HTR-8/SVneo (cell line): ENCODE measurements around the gene ADGRA3.

Experiments
- DNase-seq: peaks from one replicate; pipeline ENCODE4 v3.0.0; 2011; ENCODE audit warnings: low spot score, mixed read lengths; ENCODE audit not compliant: insufficient read length
- FAIRE-seq: peaks from 2 replicates; lab custom pipeline; 2011; peaks lifted over from hg19 to GRCh38; lab: Jason Lieb, UNC

ADGRA3 gene

GRCh38 chr4:22457348-22457747 is 58.5 kb downstream of the ADGRA3 start:
- FAIRE-seq (no peak), DNase-seq (no peak)

GRCh38 chr4:22456291-22456690 is 59.6 kb downstream of the ADGRA3 start:
- FAIRE-seq (no peak), DNase-seq (no peak)

- no peak for DNase-seq
- FAIRE-seq, result no peak
Observed at GRCh38 chr4:22454955-22455354, 60.9 kb downstream of the ADGRA3 start.

- DNase-seq, result no peak
- FAIRE-seq, result no peak
Observed at GRCh38 chr4:22454216-22454838, 61.5 kb downstream of the ADGRA3 start.

GRCh38 chr4:22444813-22445212 is 71.1 kb downstream of the ADGRA3 start:
- DNase-seq (no peak), FAIRE-seq (no peak)

GRCh38 chr4:22442956-22443355 is 72.9 kb downstream of the ADGRA3 start:
- DNase-seq (no peak), FAIRE-seq (no peak)

- DNase-seq (no peak), FAIRE-seq (no peak)
Observed at GRCh38 chr4:22440999-22441398, 74.9 kb downstream of the ADGRA3 start.

- FAIRE-seq (no peak), DNase-seq (no peak)
Observed at GRCh38 chr4:22439947-22440346, 75.9 kb downstream of the ADGRA3 start.

- DNase-seq (no peak), FAIRE-seq (no peak)
Observed at GRCh38 chr4:22435652-22436051, 80.2 kb downstream of the ADGRA3 start.

- DNase-seq (peak; percentile 23), FAIRE-seq (no peak)
Observed at GRCh38 chr4:22434895-22435294, 81.0 kb downstream of the ADGRA3 start.

- no peak for DNase-seq
- no peak for FAIRE-seq
Observed at GRCh38 chr4:22430626-22431025, 85.2 kb downstream of the ADGRA3 start.

GRCh38 chr4:22428441-22428840 is 87.4 kb downstream of the ADGRA3 start:
- FAIRE-seq, result no peak
- no peak for DNase-seq

GRCh38 chr4:22427675-22428074 is 88.2 kb downstream of the ADGRA3 start:
- no peak for DNase-seq

GRCh38 chr4:22420291-22420690 is 95.6 kb downstream of the ADGRA3 start:
- DNase-seq, result no peak
- no peak for FAIRE-seq

More at GRCh38 chr4:22427675-22428074, 88.2 kb downstream of the ADGRA3 start:
- FAIRE-seq, result no peak

- DNase-seq, result no peak
- FAIRE-seq, result no peak
Observed at GRCh38 chr4:22417408-22417807, 98.5 kb downstream of the ADGRA3 start.

GRCh38 chr4:22416403-22416802 is 99.5 kb downstream of the ADGRA3 start:
- no peak for FAIRE-seq
- no peak for DNase-seq

GRCh38 chr4:22414833-22415232 is 101.0 kb downstream of the ADGRA3 start:
- FAIRE-seq (no peak), DNase-seq (no peak)

- DNase-seq (no peak), FAIRE-seq (no peak)
Observed at GRCh38 chr4:22413471-22413870, 102.4 kb downstream of the ADGRA3 start.

- DNase-seq (no peak), FAIRE-seq (no peak)
Observed at GRCh38 chr4:22412013-22412412, 103.9 kb downstream of the ADGRA3 start.

GRCh38 chr4:22410645-22411247 is 105.1 kb downstream of the ADGRA3 start:
- DNase-seq (no peak), FAIRE-seq (no peak)

- FAIRE-seq, result no peak
- no peak for DNase-seq
Observed at GRCh38 chr4:22408474-22408873, 107.4 kb downstream of the ADGRA3 start.

GRCh38 chr4:22407361-22407760 is 108.5 kb downstream of the ADGRA3 start:
- FAIRE-seq, result no peak
- DNase-seq, result no peak
